ENCODE measurements around the gene ITPK1. TPM values are rescaled to one million over a fixed set of nuclear protein-coding genes. Genes with fewer than 3 reads are reported as not detected.

Gene ITPK1
- total and polyA plus RNA-seq, 10 of the 15 experiments (the other 5 are each of a cell fraction or from before 2014, with no cell fraction given): 1.3 to 73.2 (median 27.0) TPM

- H3K4me1 ChIP-seq (ENCODE audit: control insufficient read depth, insufficient read depth, low read length): peaks cover 32% of the 10 kb centered on the region
- FAIRE-seq: no peak
- no peak overlapping the region for H3K27ac ChIP-seq (ENCODE audit: control insufficient read depth, insufficient read depth)
- POLR2A ChIA-PET: no interaction called here
- no peak for DNase-seq (ENCODE audit: low read depth, low spot score)
- CTCF ChIA-PET: interaction anchor here (2.5 to 2.9 kb wide), 2 partner anchors 67 kb away, joined by 8 to 13 read pairs; no protein-coding TSS in a partner anchor
- H3K79me2 ChIP-seq (ENCODE audit: control insufficient read depth, insufficient read depth, low read length): peaks cover 4% of the 10 kb centered on the region
- SMC1A ChIA-PET (ENCODE audit: uncharacterized antibody, unreplicated experiment): interaction anchor here (0.8 kb wide), 1 partner anchor 21 kb away, joined by 3 read pairs; no protein-coding TSS in a partner anchor
- H3K27me3 ChIP-seq (replicated peaks in 1 of 2; ENCODE audit: control insufficient read depth in 2 of 2, insufficient read depth in 2 of 2, low read length in 1 of 2): no peaks in the 10 kb centered on the region
- ATAC-seq: no peak
- H4K20me1 ChIP-seq (ENCODE audit: control insufficient read depth, insufficient read depth): no peaks in the 10 kb centered on the region
- H3K4me3 ChIP-seq: no peak overlapping the region
- 0 out of 2 replicates have a peak, but pooled peaks have one; percentile 5 for TF ChIP-seq RUNX3 (IDR thresholded peaks at IDR 0.05; ENCODE audit: low read length)
- no peak for TF ChIP-seq IKZF2 (IDR thresholded peaks at IDR 0.05)
- in situ Hi-C loops (cut with MboI) (no loop called here), intact Hi-C loops (cut with micrococcal nuclease; ENCODE audit: unreplicated experiment) (no loop called here)
- WGBS (ENCODE audit: insufficient coverage, insufficient replicate concordance, low lambda C conversion rate, missing lambda C conversion rate): 95% methylated on average over 16 of the region's 16 CpGs
- H3K4me2 ChIP-seq (ENCODE audit: control insufficient read depth, insufficient read depth): no peak overlapping the region
- peaks cover 0 to 12% of the 10 kb centered on the region in 2 experiments; a peak in 2 of 4 replicates for H3K36me3 ChIP-seq (ENCODE audit: control insufficient read depth in 2 of 2, insufficient read depth in 2 of 2, low read length in 1 of 2)
- BruUV-seq (replicated peaks): no TSS peak
- RAD21 ChIA-PET (ENCODE audit: unreplicated experiment): interaction anchor here (0.5 kb wide), 1 partner anchor 323 kb away, joined by 3 read pairs; no protein-coding TSS in a partner anchor
- H3K9ac ChIP-seq (ENCODE audit: control insufficient read depth, insufficient read depth, low read length): no peak overlapping the region
- no peaks in the 10 kb centered on the region for H3K9me3 ChIP-seq (replicated peaks; ENCODE audit: control insufficient read depth, insufficient read depth, low read length)
- no peak overlapping the region for H2AFZ ChIP-seq (ENCODE audit: control insufficient read depth, low read depth, low read length)
Measured at GRCh38 chr14:93045965-93046704, 69.6 kb downstream of the ITPK1 start.

GRCh38 chr14:93045211-93045674 is 70.5 kb downstream of the ITPK1 start:
- SMC1A ChIA-PET (ENCODE audit: uncharacterized antibody, unreplicated experiment): interaction anchor here (0.8 kb wide), 1 partner anchor 21 kb away, joined by 3 read pairs; no protein-coding TSS in a partner anchor
- H3K9me3 ChIP-seq (replicated peaks; ENCODE audit: control insufficient read depth, insufficient read depth, low read length): no peaks in the 10 kb centered on the region
- RAD21 ChIA-PET (ENCODE audit: unreplicated experiment): no interaction called here
- no TSS peak for BruUV-seq (replicated peaks)
- H3K27ac ChIP-seq (ENCODE audit: control insufficient read depth, insufficient read depth): 0 out of 2 replicates have a peak overlapping the region, but pooled peaks have one; percentile 30
- peaks cover 32% of the 10 kb centered on the region for H3K4me1 ChIP-seq (ENCODE audit: control insufficient read depth, insufficient read depth, low read length)
- POLR2A ChIA-PET: no interaction called here
- no peak overlapping the region; the same call in none of the 2 replicates for H3K4me2 ChIP-seq (ENCODE audit: control insufficient read depth, insufficient read depth)
- H3K4me3 ChIP-seq: no peak overlapping the region
- peaks cover 0 to 7% of the 10 kb centered on the region in 2 experiments; a peak in 2 of 4 replicates for H3K36me3 ChIP-seq (ENCODE audit: control insufficient read depth in 2 of 2, insufficient read depth in 2 of 2, low read length in 1 of 2)
- no peak overlapping the region for H2AFZ ChIP-seq (ENCODE audit: control insufficient read depth, low read depth, low read length)
- no peak for FAIRE-seq
- ATAC-seq: peak; percentile 18
- in situ Hi-C loops (cut with MboI) (no loop called here), intact Hi-C loops (cut with micrococcal nuclease; ENCODE audit: unreplicated experiment) (no loop called here)
- CTCF ChIA-PET: interaction anchor here (2.9 kb wide), 1 partner anchor 68 kb away, joined by 13 read pairs; no protein-coding TSS in a partner anchor
- WGBS (ENCODE audit: insufficient coverage, insufficient replicate concordance, low lambda C conversion rate, missing lambda C conversion rate): 83% methylated on average over 9 of the region's 9 CpGs
- H3K9ac ChIP-seq (ENCODE audit: control insufficient read depth, insufficient read depth, low read length): no peak overlapping the region
- H4K20me1 ChIP-seq (ENCODE audit: control insufficient read depth, insufficient read depth): no peaks in the 10 kb centered on the region
- no peaks in the 10 kb centered on the region for H3K27me3 ChIP-seq (replicated peaks in 1 of 2; ENCODE audit: control insufficient read depth in 2 of 2, insufficient read depth in 2 of 2, low read length in 1 of 2)
- no peak for DNase-seq (ENCODE audit: low read depth, low spot score)
- peaks cover 4% of the 10 kb centered on the region for H3K79me2 ChIP-seq (ENCODE audit: control insufficient read depth, insufficient read depth, low read length)
- TF ChIP-seq BHLHE40 (IDR thresholded peaks at IDR 0.05; ENCODE audit: borderline replicate concordance in 1 of 2, low read depth in 2 of 2, low read length in 1 of 2) (peak in 1 of 2 experiments; percentile 19; a peak in 1 of 4 replicates), SREBF1 (IDR thresholded peaks at IDR 0.05; ENCODE audit: low read length) (no peak)

Data from GM12878 (cell line).